HepG2 (cell line): ENCODE data around the gene CD3D. TPM values are rescaled to one million over a fixed set of nuclear protein-coding genes. Genes with fewer than 3 reads are reported as not detected.

ENCODE experiments used
- BRCA1 ChIP-seq: sonication (generic); formaldehyde crosslinking; IDR thresholded peaks from 2 replicates; pipeline ENCODE4 v1.4.0; 2020; ENCODE audit warnings: missing genetic modification reagents
- CBX5 ChIP-seq: sonication (generic); formaldehyde crosslinking; IDR thresholded peaks from 2 replicates; pipeline ENCODE4 v1.4.0; 2020; ENCODE audit warnings: missing genetic modification reagents, borderline replicate concordance
- GPN1 ChIP-seq: sonication (generic); formaldehyde crosslinking; IDR thresholded peaks from 2 replicates; pipeline ENCODE4 v1.5.1; 2020; ENCODE audit warnings: missing genetic modification reagents, borderline replicate concordance
- HNRNPL ChIP-seq: fragments of 200-400 bp; formaldehyde crosslinking; IDR thresholded peaks from 2 replicates; pipeline ENCODE4 v1.6.1; 2017; ENCODE audit warnings: mild to moderate bottlenecking, low read depth, low read length
- JARID2 ChIP-seq: sonication (generic); formaldehyde crosslinking; IDR thresholded peaks from 2 replicates; pipeline ENCODE4 v1.8.1; 2023; ENCODE audit warnings: missing genetic modification reagents, inconsistent platforms; ENCODE audit not compliant: insufficient replicate concordance
- KDM2A ChIP-seq: sonication (generic); formaldehyde crosslinking; IDR thresholded peaks from 2 replicates; pipeline ENCODE4 v1.4.0; 2020; ENCODE audit warnings: low read depth, missing genetic modification reagents, borderline replicate concordance
- MAFG ChIP-seq: sonication (generic); formaldehyde crosslinking; IDR thresholded peaks from 2 replicates; pipeline ENCODE4 v1.5.1; 2020; ENCODE audit warnings: mild to moderate bottlenecking, missing genetic modification reagents
- MLLT10 ChIP-seq: sonication (generic); formaldehyde crosslinking; IDR thresholded peaks from 2 replicates; pipeline ENCODE4 v1.4.0; 2020; ENCODE audit warnings: missing genetic modification reagents
- RAD51 ChIP-seq: fragments of 450-650 bp; IDR thresholded peaks from 2 replicates; pipeline ENCODE4 v1.6.1; 2016; ENCODE audit warnings: borderline replicate concordance
- SMC3 ChIP-seq: IDR thresholded peaks from 2 replicates; pipeline ENCODE4 v1.6.1; 2011; ENCODE audit warnings: low read length, improper control_type of control experiment
- SRY ChIP-seq: sonication (generic); formaldehyde crosslinking; IDR thresholded peaks from 2 replicates; pipeline ENCODE4 v1.8.0; 2022; ENCODE audit warnings: mild to moderate bottlenecking, missing genetic modification reagents
- SUZ12 ChIP-seq: fragments of 150-350 bp; IDR thresholded peaks from 2 replicates; pipeline ENCODE4 v1.6.1; 2014; ENCODE audit warnings: low read depth, low read length
- TBL1XR1 ChIP-seq: fragments of 150-350 bp; IDR thresholded peaks from 2 replicates; pipeline ENCODE4 v1.6.1; 2014; ENCODE audit warnings: borderline replicate concordance, low read length; ENCODE audit not compliant: partially characterized antibody
- TMF1 ChIP-seq: sonication (generic); formaldehyde crosslinking; IDR thresholded peaks from 2 replicates; pipeline ENCODE4 v1.8.1; 2022; ENCODE audit warnings: low read depth, missing genetic modification reagents
- ZNF143 ChIP-seq: sonication (generic); formaldehyde crosslinking; IDR thresholded peaks from 2 replicates; pipeline ENCODE4 v1.4.0; 2020; ENCODE audit warnings: missing genetic modification reagents
- ZNF260 ChIP-seq: sonication (generic); formaldehyde crosslinking; IDR thresholded peaks from 2 replicates; pipeline ENCODE4 v1.4.0; 2020; ENCODE audit warnings: missing genetic modification reagents, low read depth, mild to moderate bottlenecking, borderline replicate concordance
- ZNF331 ChIP-seq: sonication (generic); formaldehyde crosslinking; IDR thresholded peaks from 2 replicates; pipeline ENCODE4 v1.4.0; 2020; ENCODE audit warnings: missing genetic modification reagents
- ZNF441 ChIP-seq: sonication (generic); formaldehyde crosslinking; IDR thresholded peaks from 2 replicates; pipeline ENCODE4 v1.7.0; 2021; ENCODE audit warnings: missing genetic modification reagents, borderline replicate concordance
- ZNF549 ChIP-seq: sonication (generic); formaldehyde crosslinking; IDR thresholded peaks from 2 replicates; pipeline ENCODE4 v1.5.0; 2020; ENCODE audit warnings: missing genetic modification reagents
- ZNF558 ChIP-seq: sonication (generic); formaldehyde crosslinking; IDR thresholded peaks from 2 replicates; pipeline ENCODE4 v1.9.0; 2022; ENCODE audit warnings: mild to moderate bottlenecking, missing genetic modification reagents, borderline replicate concordance
- ZNF614 ChIP-seq: IDR thresholded peaks from 2 replicates; pipeline ENCODE4 v1.6.1; 2018; ENCODE audit warnings: missing biosample characterization, missing genetic modification reagents, inconsistent platforms, borderline replicate concordance
- ZNF878 ChIP-seq: sonication (generic); formaldehyde crosslinking; IDR thresholded peaks from 2 replicates; pipeline ENCODE4 v1.8.1; 2023; ENCODE audit warnings: mild to moderate bottlenecking, missing genetic modification reagents, moderate library complexity
- polyA plus RNA-seq, 8 experiments: library from polyadenylated mRNA; depleted of rRNA in 3 of 8; stranded (reverse) in 7 of 8; unstranded in 1 of 8; fragments of >200 nt; fragmentation: Illumina TruSeq in 4 of 8; extraction: Trizol in 4 of 8; gene quantifications; 2 replicates each; pipeline versions ENCODE4 v1.2.1 to v1.2.3, GENCODE V29; 2011 to 2016; ENCODE audit warnings: low read depth in 4 of 8, missing spikeins in 1 of 8, mixed read lengths in 1 of 8; ENCODE audit not compliant: insufficient read depth in 1 of 8
- total RNA-seq, 5 experiments: library from RNA; depleted of rRNA; stranded (reverse); fragments of >200 nt; fragmentation: Illumina TruSeq; extraction: Trizol; gene quantifications; 2 replicates each; pipeline ENCODE4 v1.2.3, GENCODE V29; 2016; ENCODE audit warnings: low read depth in 1 of 5
- TF ChIP-seq, protein P1 (sequence below): sonication (generic); formaldehyde crosslinking; IDR thresholded peaks from 2 replicates; pipeline ENCODE4 v1.4.0; 2020; ENCODE audit warnings: missing genetic modification reagents
- TF ChIP-seq, protein P2 (sequence below): sonication (generic); formaldehyde crosslinking; IDR thresholded peaks from 2 replicates; pipeline ENCODE4 v1.4.0; 2020; ENCODE audit warnings: mild to moderate bottlenecking, missing genetic modification reagents
- TF ChIP-seq, protein P3 (sequence below): sonication (generic); formaldehyde crosslinking; IDR thresholded peaks from 2 replicates; pipeline ENCODE4 v1.4.0; 2020; ENCODE audit warnings: missing genetic modification reagents
- TF ChIP-seq, protein P4 (sequence below): IDR thresholded peaks from 2 replicates; pipeline ENCODE4 v1.6.1; 2016; ENCODE audit warnings: low read depth, borderline replicate concordance

CD3D gene
- total and polyA plus RNA-seq, 2 of the 13 experiments (the other 11 are each of a cell fraction or from before 2014, with no cell fraction given): 0.66 to 6.6 TPM

DNA sequence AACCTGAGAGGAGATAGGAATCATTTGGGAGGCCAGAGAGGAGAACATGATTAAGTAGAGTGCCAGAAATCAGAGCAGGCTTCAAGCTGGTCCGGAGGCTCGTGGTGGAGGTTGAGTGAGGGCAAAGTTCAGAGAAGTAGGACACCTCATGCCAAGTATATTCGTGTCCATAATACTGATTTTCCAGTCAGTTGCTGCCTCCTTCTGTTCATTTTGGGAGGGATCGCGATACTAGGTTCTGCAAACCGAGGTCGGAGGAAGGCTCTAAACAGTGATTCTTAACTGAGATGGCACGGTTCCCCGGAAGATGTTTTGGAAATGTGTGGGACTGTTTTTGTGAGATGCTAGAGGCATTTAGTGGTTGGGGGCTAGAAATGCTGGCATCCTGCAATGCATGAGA lies 51.6 kb downstream of the CD3D start (continued):
- TF ChIP-seq, protein P1, sequence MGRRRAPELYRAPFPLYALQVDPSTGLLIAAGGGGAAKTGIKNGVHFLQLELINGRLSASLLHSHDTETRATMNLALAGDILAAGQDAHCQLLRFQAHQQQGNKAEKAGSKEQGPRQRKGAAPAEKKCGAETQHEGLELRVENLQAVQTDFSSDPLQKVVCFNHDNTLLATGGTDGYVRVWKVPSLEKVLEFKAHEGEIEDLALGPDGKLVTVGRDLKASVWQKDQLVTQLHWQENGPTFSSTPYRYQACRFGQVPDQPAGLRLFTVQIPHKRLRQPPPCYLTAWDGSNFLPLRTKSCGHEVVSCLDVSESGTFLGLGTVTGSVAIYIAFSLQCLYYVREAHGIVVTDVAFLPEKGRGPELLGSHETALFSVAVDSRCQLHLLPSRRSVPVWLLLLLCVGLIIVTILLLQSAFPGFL (CRISPR knock-in tag): no peak
- no peak for TF ChIP-seq HNRNPL
- no peak for TF ChIP-seq TBL1XR1
- peak; percentile 98 for TF ChIP-seq SMC3
- peak; percentile 75; the same call in 1 of the 2 replicates for TF ChIP-seq CBX5 (CRISPR knock-in tag)
- no peak for TF ChIP-seq ZNF558
- TF ChIP-seq ZNF614 (CRISPR knock-in tag): 0 out of 2 replicates have a peak, but pooled peaks have one; percentile 25
- TF ChIP-seq GPN1: no peak
- no peak for TF ChIP-seq RAD51
- no peak for TF ChIP-seq MAFG (CRISPR knock-in tag)
- TF ChIP-seq, protein P2, sequence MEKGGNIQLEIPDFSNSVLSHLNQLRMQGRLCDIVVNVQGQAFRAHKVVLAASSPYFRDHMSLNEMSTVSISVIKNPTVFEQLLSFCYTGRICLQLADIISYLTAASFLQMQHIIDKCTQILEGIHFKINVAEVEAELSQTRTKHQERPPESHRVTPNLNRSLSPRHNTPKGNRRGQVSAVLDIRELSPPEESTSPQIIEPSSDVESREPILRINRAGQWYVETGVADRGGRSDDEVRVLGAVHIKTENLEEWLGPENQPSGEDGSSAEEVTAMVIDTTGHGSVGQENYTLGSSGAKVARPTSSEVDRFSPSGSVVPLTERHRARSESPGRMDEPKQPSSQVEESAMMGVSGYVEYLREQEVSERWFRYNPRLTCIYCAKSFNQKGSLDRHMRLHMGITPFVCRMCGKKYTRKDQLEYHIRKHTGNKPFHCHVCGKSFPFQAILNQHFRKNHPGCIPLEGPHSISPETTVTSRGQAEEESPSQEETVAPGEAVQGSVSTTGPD (CRISPR knock-in tag): no peak
- TF ChIP-seq SUZ12: no peak
- TF ChIP-seq MLLT10 (CRISPR knock-in tag): no peak
- TF ChIP-seq ZNF143 (CRISPR knock-in tag): no peak
- no peak for TF ChIP-seq ZNF441 (CRISPR knock-in tag)
- TF ChIP-seq ZNF260: no peak
- no peak for TF ChIP-seq SRY (CRISPR knock-in tag)
- TF ChIP-seq ZNF549 (CRISPR knock-in tag): no peak
- TF ChIP-seq JARID2 (CRISPR knock-in tag): no peak
- TF ChIP-seq, protein P3, sequence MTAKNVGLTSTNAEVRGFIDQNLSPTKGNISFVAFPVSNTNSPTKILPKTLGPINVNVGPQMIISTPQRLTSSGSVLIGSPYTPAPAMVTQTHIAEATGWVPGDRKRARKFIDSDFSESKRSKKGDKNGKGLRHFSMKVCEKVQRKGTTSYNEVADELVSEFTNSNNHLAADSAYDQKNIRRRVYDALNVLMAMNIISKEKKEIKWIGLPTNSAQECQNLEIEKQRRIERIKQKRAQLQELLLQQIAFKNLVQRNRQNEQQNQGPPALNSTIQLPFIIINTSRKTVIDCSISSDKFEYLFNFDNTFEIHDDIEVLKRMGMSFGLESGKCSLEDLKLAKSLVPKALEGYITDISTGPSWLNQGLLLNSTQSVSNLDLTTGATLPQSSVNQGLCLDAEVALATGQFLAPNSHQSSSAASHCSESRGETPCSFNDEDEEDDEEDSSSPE (CRISPR knock-in tag): peak; percentile 40; the same call in 1 of the 2 replicates
- peak; percentile 41; the same call in 1 of the 2 replicates for TF ChIP-seq ZNF331
- TF ChIP-seq, protein P4, sequence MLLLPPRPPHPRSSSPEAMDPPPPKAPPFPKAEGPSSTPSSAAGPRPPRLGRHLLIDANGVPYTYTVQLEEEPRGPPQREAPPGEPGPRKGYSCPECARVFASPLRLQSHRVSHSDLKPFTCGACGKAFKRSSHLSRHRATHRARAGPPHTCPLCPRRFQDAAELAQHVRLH: peak; percentile 62; the same call in 1 of the 2 replicates
- no peak for TF ChIP-seq TMF1
- no peak for TF ChIP-seq ZNF878
- TF ChIP-seq KDM2A (CRISPR knock-in tag): peak; percentile 51; the same call in 1 of the 2 replicates
- TF ChIP-seq BRCA1 (CRISPR knock-in tag): no peak
